NCI-H2107 (cell line): ENCODE results near the gene PPP1R13L.

Source experiments
- DNase-seq: peaks from one replicate; lab custom pipeline; 2025; lab: John Stamatoyannopoulos, UW

Gene PPP1R13L

GRCh38 chr19:45364696-45365095 is 40.2 kb downstream of the PPP1R13L start:
- no peak for DNase-seq

- DNase-seq: no peak
Measured at GRCh38 chr19:45363861-45364459, 40.9 kb downstream of the PPP1R13L start.

- DNase-seq: no peak
Measured at GRCh38 chr19:45362291-45362690, 42.6 kb downstream of the PPP1R13L start.

- DNase-seq: no peak
Measured at GRCh38 chr19:45361608-45362007, 43.3 kb downstream of the PPP1R13L start.

- no peak for DNase-seq
Measured at GRCh38 chr19:45358213-45358792, 46.6 kb downstream of the PPP1R13L start.

- no peak for DNase-seq
Measured at GRCh38 chr19:45357445-45357783, 47.5 kb downstream of the PPP1R13L start.

- DNase-seq: no peak
Measured at GRCh38 chr19:45356760-45357444, 48.0 kb downstream of the PPP1R13L start.

GRCh38 chr19:45355910-45356309 is 49.0 kb downstream of the PPP1R13L start:
- DNase-seq: no peak

- no peak for DNase-seq
Measured at GRCh38 chr19:45355402-45355801, 49.5 kb downstream of the PPP1R13L start.

GRCh38 chr19:45354241-45354842 is 50.5 kb downstream of the PPP1R13L start:
- DNase-seq: no peak

- DNase-seq: no peak
Measured at GRCh38 chr19:45352914-45353796, 51.7 kb downstream of the PPP1R13L start.

- DNase-seq: no peak
Measured at GRCh38 chr19:45352471-45352870, 52.4 kb downstream of the PPP1R13L start.

- no peak for DNase-seq
Measured at GRCh38 chr19:45352062-45352461, 52.8 kb downstream of the PPP1R13L start.

- DNase-seq: no peak
Measured at GRCh38 chr19:45351401-45351952, 53.4 kb downstream of the PPP1R13L start.

- DNase-seq: no peak
Measured at GRCh38 chr19:45350477-45351058, 54.3 kb downstream of the PPP1R13L start.

- no peak for DNase-seq
Measured at GRCh38 chr19:45349430-45349941, 55.4 kb downstream of the PPP1R13L start.

GRCh38 chr19:45349126-45349415 is 55.8 kb downstream of the PPP1R13L start:
- no peak for DNase-seq

GRCh38 chr19:45348367-45349125 is 56.3 kb downstream of the PPP1R13L start:
- no peak for DNase-seq

- DNase-seq: no peak
Measured at GRCh38 chr19:45347570-45348366, 57.1 kb downstream of the PPP1R13L start.

GRCh38 chr19:45346449-45346848 is 58.4 kb downstream of the PPP1R13L start:
- DNase-seq: no peak
